Measurements from ENCODE around the gene ALKBH4.
"Not testable (repeated sequence)": the region's sequence is repeated elsewhere in the genome, so short reads cannot be mapped to it uniquely, and the experiment has no call there.

Gene ALKBH4

DNA sequence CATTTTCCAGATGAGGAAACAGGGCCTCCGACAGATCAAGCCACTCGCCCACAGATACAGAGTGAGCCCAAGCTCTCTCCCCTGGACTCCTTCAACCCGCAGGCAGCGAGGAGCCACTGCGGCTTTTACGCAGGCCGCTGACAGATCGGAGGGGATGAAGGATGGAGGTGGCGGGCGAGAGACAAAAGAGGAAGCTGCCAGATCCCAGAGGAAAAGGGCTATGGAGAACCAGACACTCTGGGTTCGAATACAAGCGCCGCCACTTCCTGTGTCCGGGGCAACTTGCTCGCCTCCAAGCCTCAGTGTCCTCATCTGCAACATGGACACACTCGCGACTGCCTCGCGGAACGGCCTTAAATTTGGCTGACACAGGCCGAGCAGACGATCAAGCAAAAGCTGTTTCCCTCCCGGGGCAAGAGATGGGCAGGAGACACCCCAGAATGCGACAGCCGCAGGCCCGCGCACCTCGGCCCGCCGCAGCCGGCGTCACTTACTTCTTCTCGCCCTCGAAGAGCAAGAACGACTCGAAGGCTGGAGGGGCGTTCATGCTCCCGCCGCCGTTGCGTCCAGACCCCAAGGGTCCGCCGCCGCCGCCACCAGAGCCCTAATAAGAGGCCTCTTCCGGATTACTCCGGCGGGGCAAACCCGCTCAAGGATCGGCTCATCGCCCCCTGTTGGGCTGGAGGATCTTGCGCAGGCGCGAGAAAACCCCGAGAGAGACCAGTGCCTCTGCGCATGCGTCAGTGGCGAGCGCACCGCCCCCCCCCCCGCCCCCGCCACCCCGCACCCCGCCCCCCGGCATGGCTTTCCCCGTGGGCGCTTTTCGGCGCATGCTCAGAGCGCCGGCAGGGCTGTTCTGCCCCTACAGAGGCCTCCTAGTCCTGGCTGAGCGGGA is 13.9 kb upstream of the ALKBH4 start, which contains the start of gene POLR2J:
Gene POLR2J (minus strand): TSS at position 609 of the 895 bp plus-strand sequence. CDS start 62 bp downstream, at position 547.
- peak; percentile 60 for DNase-seq (ENCODE audit: low read depth)

DNA sequence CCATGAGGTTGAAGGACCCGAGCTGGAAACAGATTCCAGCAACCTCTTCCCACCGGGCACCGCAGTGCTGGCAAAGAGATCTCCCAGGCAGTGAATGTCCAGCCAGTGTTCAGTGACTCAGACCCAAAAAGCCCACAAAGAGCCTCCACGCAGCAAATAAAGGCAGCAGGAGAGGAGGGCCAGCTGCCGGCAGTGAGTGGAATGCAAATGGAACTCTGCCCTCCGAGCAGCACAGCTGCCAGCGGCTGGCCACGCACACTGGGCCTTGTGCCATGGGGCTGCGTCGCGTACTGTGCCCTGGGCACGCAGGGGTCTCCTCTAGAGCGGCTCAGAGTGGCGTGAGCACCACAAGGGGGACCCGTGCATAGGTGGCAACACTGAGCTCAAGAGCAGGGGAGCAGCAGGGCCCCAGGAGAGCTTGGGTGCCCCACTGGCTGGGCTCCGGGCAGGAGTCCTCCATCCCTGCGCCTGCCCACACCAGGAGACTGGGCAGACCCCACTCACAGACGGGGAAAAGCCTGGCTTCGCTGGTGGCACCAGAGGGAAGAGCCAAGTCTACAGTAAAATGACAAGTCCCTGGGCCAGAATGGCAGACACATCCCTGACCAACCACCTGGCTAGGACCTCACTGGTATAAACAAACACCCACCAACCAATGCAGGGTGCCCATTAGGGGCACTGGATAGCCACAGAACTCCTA is 10.2 kb upstream of the ALKBH4 start:
- DNase-seq (ENCODE audit: low read depth): not testable (repeated sequence)

DNA sequence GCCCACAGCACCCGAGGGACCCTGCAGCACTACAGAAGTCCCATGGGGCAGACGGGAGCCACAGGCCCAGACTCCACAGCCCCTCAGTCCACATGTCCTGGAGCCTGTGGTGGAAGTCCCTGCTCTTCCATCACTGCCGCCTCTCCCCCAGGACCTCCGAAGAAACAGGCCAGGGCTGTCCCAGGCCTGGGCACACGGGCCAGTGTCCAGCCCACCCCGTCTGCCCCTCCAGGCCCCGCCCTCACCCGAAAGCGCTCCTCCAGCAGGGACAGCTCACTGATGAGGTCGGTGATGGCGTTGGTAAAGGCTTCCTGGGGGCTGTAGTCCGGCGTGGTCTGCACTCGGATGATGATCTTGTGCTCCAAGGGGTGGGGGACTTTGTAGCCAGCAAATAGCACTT is 9.5 kb upstream of the ALKBH4 start:
- not testable (repeated sequence) for DNase-seq (ENCODE audit: low read depth)

DNA sequence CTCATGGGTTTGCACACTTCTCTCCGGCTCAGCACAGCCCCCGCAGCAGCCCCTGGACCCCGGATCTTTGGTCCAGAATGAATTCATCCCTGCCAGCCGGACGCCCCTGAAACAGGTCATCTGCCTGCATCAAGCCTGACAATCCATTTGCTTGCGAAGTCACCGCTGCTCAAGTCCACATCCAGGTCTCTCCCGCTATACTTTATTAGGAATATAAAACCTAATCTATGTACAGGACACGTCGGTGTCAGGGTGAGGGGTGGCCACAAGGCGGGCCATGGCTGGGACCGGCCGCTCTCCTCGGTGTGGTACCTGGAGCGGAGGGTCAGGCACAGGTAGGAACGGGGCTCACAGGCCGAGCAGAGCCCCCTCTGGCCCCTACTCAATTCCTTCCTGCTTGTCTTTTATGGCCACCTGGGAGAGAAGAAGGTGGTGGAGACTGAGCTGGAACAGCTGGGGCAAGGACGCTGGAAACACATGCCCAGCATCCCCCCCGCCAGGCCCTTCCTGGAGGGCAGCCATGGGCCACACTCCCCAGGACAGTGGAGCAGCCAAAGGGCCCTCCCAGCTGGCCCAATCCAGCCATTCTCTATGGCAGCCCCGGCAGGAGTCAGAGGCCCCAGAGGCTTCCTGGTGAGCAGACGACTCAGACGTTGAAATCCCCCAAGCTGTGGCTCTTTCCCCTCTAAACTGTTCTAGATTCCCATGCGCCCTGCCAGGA is 8.8 kb upstream of the ALKBH4 start:
- DNase-seq (ENCODE audit: low read depth): no peak

DNA sequence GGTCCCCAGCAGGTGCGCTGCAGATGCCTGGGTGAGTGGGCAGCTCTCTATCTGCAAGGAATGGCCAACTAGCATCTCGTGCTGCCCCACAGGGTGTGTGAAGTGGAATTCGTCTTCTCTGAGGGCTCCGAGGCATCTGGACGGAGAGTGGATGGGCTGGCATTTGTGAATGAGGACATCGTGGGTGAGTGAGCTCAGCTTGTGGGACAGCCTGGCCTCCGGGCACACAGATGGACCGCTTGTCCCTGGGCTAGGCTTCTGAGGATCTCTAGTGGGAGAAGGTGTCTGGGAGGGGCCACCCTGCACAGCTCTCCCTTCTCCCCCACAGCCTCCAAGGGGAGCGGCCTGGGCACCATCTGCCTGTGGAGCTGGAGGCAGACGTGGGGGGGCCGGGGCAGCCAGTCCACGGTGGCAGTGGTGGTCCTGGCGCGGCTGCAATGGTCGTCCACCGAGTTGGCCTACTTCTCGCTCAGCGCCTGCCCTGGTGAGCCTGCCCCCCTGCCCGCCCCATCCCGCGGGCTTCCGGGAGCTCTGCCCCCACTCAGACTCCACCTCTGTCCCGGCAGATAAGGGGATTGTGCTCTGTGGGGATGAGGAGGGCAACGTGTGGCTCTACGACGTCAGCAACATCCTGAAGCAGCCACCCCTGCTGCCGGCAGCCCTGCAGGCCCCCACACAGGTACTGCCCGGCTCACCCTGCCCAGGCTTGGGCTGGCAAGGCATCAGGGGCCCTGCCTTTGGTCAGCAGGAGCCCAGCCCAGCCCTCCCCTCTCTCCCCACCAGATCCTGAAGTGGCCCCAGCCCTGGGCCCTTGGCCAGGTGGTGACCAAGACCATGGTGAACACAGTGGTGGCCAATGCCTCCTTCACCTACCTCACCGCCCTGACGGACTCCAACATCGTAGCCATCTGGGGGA is 7.7 kb upstream of the ALKBH4 start:
- no peak for DNase-seq (ENCODE audit: low read depth)

DNA sequence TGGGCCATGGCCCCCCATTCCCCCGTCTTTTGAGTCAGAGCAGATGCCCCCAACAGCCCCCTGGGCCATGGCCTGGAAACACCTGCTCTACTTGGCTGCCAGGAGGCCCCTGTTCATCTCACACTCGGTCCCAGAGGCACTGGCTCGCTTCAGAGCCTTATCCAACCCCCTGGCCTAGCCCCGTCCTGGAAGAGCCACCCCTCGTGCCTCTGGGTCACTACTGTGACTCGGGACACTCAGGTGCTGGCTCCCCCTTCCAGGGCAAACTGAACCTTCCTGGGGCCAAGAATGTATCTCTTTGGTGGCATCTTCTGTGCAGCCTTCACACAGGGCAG is 7.1 kb upstream of the ALKBH4 start:
- DNase-seq (ENCODE audit: low read depth): no peak

DNA sequence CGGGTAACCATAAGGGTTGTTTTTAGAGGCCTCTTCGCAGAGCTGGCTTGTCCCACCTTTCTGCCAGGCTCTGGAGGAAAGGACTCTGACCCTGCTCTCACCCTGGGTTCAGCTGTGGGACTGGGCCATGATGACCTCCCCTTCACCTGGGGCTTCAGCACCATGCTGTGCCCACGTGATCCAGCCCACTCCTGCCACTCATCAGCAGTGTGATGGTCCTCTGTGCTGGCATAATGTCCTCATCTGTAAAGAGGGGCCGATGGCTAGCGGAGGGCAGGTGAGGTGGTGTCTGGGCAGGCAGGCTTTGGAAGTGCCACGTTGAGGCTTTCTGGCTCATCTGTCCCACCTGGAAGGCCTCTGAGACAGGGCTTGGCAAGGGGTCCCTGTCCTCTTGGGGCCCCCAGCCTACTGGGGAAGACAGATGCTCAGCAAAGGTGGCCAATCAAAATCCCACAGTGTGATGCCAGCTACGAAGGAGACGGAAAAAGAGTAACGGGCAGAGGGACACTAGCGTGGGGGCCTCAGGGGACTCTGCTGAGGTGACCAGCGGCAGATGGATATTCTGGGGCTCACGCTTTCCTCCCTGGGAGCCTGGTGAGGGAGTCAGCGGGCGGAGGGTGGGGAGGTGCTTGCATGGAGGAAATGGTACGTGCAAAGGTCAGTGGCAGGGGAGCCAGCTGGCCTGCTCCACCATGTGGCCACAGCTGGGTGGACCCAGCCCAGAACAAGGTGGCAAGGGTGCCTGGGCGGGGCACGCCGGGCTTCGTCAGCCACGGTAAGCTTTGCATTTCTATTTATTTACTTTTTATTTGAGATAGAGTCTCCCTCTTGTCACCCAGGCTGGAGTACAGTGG is 5.5 kb upstream of the ALKBH4 start:
- no peak for DNase-seq (ENCODE audit: low read depth)

DNA sequence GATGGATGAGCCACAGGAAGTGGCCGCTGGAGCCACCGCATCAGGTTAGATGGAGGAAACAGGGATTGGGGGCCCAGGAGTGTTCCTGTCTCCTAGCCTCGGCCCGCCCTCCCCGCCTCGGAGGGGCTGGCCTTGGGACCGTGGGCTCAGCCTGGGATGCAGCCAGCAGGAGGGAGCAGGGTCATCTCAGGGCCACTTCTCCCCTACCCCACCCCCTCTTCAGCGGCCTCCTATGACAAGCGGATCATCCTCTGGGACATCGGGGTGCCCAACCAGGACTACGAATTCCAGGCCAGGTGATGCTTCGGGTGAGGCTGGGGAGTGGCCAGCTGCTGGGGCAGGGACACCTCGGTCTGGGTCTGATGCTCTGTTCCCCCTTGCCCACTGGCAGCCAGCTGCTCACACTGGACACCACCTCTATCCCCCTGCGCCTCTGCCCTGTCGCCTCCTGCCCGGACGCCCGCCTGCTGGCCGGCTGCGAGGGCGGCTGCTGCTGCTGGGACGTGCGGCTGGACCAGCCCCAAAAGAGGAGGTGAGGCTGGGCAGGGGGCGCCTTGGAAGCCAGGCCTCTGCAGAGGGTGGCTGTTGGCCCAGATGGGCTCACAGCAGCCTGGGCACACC is 4.8 kb upstream of the ALKBH4 start:
- DNase-seq (ENCODE audit: low read depth): no peak

DNA sequence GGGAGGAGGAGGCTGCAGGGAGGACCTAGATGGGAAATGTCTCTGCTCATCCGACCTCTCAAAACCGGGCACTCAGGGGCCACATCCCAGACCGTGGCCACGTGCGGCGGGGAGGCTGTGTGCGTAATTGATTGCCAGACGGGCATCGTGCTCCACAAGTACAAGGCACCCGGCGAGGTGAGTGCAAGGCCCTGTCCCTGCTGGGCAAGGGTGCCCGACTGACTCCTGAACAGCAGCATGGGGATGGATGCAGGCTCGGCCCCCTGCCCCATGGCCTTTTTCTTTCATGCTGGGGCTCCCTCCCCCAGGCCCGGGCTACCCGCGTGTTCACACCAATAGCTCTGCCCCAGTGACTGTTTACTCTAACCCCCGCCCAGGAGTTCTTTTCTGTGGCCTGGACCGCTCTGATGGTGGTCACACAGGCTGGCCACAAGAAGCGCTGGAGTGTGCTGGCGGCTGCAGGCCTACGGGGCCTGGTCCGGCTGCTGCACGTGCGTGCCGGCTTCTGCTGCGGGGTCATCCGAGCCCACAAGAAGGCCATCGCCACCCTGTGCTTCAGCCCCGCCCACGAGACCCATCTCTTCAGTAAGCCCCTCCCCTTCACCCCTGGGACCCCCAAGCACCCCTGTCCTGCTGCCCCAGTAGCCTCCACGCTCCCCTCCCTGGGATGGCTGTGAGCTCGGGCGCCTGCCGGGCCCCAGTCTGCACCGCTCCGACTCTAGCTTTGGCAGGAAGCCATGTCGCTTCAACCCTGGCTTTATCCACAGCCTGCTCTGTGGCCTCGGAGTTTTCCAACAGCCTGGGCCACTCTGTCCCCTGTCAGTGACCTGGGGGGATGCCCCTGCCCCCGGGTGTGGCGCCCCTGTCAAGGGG is 4.1 kb upstream of the ALKBH4 start:
- no peak for DNase-seq (ENCODE audit: low read depth)

DNA sequence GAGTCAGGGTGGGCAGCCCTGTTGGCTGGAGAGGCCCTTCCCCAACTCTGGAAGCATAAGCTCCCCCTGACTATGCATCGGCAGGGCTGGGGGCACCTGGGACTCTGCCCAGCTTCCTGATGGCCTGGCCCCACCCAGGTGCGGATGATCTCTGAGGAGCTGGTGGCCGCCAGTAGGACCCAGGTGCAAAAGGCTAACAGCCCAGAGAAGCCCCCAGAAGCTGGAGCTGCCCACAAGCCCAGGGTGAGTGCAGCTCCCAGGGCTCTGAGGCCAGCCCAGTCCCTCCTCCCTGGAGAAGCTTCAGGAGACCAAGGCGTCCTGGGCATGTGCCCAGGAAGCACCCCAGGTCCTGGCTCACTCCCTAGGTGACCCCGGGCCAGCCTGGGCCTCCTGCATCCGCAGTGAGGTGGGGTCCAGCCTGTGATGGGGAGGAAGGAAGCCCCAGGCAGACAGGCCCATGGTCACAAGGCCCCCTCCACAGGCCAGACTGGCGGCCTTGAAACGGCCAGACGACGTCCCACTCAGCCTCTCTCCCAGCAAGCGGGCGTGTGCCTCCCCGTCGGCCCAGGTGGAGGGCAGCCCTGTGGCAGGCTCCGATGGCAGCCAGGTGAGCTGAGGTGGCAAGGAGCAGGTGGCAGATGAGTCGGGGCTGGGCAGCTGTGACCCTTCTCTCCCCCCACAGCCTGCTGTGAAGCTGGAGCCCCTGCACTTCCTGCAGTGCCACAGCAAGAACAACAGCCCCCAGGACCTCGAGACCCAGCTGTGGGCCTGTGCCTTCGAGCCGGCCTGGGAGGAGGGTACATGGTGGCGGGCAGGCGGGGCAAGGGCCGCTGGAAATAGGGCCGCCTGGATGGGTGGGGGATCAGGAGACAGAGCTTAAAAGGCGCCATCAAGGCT is 3.2 kb upstream of the ALKBH4 start:
- no peak for DNase-seq (ENCODE audit: low read depth)

DNA sequence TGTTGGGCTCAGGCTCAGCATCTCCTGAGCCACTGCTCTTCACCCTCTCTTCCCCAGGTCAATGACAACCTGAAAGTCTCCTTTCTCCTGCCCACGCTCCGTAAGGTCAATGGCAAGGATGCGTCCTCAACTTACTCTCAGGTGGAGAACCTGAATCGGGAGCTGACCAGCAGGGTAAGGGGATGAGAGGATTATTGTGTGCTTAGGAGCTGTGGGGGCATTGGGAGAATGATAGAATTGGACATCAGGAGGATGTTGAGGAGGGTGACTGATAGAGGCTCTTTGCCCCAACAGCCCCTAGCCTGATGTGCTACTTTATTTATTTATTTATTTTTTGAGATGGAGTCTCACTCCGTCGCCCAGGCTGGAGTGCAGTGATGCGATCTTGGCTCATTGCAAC is 1.4 kb upstream of the ALKBH4 start:
- no peak for DNase-seq (ENCODE audit: low read depth)

DNA sequence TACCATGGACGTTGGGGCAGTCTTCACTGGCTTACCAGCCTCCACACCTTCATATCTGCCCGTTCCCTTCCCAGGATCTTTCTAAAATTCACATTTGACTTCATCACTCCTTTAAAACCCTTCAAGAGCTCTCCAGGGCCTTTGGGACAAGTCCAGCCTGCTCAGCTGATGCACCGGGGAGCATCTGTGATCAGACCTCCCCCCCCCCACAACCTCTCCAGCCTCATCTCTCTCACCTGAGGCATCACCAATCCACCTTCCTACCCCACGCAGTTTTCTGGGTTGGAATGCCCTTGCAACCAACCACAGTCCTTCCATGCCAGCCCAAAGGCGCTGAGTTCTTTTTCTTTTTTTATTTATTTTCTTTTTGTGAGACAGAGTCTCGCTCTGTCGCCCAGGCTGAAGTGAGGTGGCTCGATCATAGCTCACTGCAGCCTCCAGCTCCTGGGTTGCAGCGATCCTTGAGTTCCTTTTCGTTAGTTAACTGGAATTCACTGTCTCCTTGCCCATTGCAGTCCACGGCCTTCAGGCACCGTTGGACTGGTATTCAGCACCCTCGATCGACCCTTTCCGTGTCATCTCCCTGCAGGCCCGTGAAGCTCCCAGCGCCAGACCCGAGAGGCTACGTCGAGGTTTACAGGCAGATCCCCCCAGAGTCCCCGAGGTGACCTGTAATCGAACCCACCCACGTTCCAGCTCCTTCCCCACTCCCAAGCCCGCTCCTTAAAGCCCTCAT is 654 bp downstream of the ALKBH4 start:
- DNase-seq (ENCODE audit: low read depth): no peak

DNA sequence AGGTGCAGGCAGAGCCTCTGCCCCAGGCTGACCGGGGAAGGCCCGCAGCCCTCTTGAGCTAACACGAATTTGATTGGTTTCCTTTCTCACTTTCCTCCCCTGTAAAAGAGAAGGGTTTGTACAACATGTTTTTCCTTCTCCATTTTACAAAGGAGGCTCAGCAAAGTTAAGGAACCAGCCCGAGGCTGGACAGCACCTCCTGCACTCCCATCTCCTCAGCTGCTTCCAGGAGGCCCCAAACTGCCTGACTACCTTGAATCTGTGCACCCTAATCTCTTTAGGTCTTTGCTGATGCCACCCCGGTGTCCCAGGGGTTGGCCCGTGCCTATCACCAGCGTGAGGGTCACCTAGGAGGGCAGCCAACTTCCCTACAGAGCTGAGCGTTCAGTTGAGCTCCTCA is 4.2 kb downstream of the ALKBH4 start:
- DNase-seq (ENCODE audit: low read depth): no peak

DNA sequence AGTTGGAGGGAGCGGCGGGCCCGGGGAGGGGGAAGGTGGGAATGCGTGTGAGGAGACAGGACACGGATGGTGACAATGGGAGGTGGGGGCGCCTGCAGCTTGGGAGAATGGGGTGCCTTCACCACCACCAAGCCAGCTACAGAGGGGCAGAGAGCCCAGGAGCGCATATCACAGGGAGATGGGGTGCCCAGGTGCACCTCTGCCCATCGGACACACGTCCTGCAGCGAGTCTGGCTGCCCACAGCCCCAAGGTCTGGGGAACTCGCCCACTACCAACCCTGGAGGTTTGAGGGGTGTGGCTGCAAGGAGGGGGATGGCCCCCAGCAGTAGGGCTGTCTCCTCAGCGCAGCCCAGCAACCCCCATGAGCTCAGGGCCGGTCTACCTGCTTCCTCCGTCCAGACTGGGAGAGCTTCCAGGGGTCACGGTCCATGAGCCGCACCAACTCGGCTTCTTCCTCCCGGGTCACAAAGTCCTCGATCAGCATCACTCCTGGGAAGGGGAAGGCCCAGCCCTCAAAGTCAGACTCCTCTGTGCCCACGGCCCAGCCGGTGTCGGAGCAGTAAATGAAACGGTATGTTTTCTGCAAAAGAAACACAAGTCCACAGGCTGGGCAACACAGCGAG is 5.3 kb downstream of the ALKBH4 start:
- no peak for DNase-seq (ENCODE audit: low read depth)

DNA sequence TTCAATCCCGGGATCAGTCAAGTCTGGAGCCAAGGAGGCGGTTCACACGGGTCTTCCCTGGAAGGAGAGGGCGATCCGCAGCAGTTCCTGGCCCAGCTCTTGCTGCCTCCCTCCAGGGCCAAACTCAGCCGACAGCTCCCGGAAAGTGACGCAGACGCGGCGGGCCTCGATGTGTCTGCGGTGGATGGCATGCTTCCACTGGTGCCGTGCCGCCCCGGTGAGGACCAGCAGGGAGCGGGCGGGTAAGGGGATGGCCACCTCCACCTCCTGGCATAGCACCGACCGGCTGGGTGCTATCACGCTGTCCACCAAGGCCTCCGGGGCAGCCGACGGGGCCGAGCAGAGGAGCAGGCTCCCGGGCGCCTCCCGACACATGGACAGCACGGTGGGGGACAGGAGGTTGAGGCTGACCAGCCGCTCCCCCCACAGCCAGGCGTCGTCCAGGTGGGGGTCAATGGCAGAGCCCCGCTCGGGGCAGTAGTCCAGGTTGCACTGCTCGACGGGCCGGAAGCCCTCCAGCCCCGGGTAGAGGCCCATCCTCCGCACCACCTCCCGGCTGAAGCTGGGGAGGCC is 7.2 kb downstream of the ALKBH4 start:
- DNase-seq (ENCODE audit: low read depth): no peak

DNA sequence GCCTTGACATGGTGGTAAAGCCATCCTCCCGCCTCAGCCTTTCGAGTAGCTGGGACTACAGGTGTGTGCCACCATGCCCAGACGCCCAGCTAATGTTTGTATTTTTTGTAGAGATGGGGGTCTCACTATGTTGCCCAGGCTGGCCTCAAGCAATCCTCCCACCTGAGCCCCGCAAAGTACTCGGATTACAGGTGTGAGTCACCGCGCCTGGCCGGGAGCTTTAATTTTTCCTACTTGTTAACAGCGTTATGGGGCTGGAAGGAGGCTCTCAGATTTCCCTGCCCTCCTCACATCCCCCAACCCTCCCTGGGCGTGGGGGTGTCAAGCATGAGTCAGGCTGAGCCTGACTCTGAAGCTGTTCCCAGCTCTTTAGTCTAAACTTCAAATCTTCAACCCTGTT is 8.3 kb downstream of the ALKBH4 start:
- DNase-seq (ENCODE audit: low read depth): no peak

DNA sequence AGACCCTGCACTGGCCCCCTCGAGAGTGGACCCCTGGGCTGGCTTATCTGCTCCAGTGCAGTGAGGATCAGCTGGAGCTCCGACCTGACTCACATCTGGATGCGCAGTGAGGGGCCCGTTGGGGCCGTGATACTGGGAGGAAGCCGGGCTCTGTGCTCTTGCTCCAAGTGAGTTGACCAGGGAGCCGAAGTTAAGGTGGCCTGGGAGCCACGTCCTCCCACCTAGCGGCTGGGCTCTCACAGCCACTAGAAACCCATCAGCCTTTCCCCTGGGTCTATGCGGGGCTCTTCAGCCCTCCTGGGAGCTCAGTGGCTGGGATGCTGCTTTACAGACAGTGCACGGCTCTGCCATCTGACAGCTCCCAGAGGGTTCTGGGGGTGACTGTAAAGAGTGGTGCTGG is 9.1 kb downstream of the ALKBH4 start:
- DNase-seq (ENCODE audit: low read depth): no peak
